Measurements from ENCODE around the gene TXNRD2. TPM values are rescaled to one million over a fixed set of nuclear protein-coding genes. Genes with fewer than 3 reads are reported as not detected.
A peak's percentile ranks its signal among the peaks of the same experiment; 100 is the strongest.

TXNRD2 gene
- total and polyA plus RNA-seq, 2 donors (not counting 1 experiment from before 2014, with no cell fraction given), result 24.8 to 36.2 TPM

DNA sequence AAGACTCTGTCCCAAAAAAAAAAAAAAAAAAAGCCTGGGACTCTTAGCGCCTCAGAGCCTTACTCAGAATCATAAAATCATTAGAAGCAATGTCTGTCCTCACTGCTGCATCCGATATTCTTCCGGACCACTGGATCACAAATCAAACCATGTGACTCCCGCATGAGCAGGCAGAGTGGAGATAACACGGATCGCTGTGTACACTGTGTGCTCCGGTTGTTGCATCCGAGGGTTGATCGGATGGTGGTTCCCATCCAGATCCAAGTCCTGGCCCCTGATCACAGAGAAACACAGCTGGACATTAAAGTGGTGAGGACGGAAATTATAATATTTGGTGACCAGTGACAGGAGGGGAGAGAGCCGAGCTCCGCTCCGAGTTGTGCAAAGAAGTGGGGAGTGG, 9.7 kb upstream of the TXNRD2 start:
- Mint-ChIP-seq H3K4me3 (no peak overlapping the region), H3K4me1 (peaks cover 24% of the 10 kb centered on the region), H3K9me3 (ENCODE audit: insufficient read depth) (no peaks in the 10 kb centered on the region), H3K27me3 (no peaks in the 10 kb centered on the region), H3K27ac (no peak overlapping the region)
- DNase-seq (no peak), ATAC-seq (ENCODE audit: low read depth) (no peak)
- peaks cover 43% of the 10 kb centered on the region for H3K79me2 ChIP-seq (ENCODE audit: control insufficient read depth, insufficient read depth, low read length)
- H3K36me3 ChIP-seq (replicated peaks in 1 of 2; ENCODE audit: control extremely low read depth in 1 of 2, control insufficient read depth in 1 of 2, extremely low read depth in 1 of 2, insufficient read depth in 2 of 2, low read length in 1 of 2), result peaks cover 0 to 3% of the 10 kb centered on the region in 2 experiments
- no peak overlapping the region for H3K4me2 ChIP-seq (replicated peaks; ENCODE audit: low read depth, low read length, poor library complexity, severe bottlenecking)
- CTCF ChIA-PET, result interaction anchor here (0.7 to 1.7 kb wide), 3 partner anchors 8 to 221 kb away, joined by 3 to 5 read pairs (median 4); no protein-coding TSS in a partner anchor
- peaks cover 5 to 6% of the 10 kb centered on the region in 2 donors for H3K4me1 ChIP-seq (ENCODE audit: control insufficient read depth in 2 of 2, insufficient read depth in 2 of 2, low read length in 2 of 2)
- no peaks in the 10 kb centered on the region for H3K27me3 ChIP-seq (replicated peaks in 1 of 4; ENCODE audit: control extremely low read depth in 1 of 4, control insufficient read depth in 3 of 4, insufficient read depth in 4 of 4, low read length in 3 of 4)
- TF ChIP-seq, protein P1, sequence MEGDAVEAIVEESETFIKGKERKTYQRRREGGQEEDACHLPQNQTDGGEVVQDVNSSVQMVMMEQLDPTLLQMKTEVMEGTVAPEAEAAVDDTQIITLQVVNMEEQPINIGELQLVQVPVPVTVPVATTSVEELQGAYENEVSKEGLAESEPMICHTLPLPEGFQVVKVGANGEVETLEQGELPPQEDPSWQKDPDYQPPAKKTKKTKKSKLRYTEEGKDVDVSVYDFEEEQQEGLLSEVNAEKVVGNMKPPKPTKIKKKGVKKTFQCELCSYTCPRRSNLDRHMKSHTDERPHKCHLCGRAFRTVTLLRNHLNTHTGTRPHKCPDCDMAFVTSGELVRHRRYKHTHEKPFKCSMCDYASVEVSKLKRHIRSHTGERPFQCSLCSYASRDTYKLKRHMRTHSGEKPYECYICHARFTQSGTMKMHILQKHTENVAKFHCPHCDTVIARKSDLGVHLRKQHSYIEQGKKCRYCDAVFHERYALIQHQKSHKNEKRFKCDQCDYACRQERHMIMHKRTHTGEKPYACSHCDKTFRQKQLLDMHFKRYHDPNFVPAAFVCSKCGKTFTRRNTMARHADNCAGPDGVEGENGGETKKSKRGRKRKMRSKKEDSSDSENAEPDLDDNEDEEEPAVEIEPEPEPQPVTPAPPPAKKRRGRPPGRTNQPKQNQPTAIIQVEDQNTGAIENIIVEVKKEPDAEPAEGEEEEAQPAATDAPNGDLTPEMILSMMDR (IDR thresholded peaks at IDR 0.05), result no peak
- TF ChIP-seq EZH2 (IDR thresholded peaks at IDR 0.05; ENCODE audit: borderline replicate concordance, insufficient read depth, low read depth, low read length, poor library complexity, severe bottlenecking), result no peak
- H3K4me3 ChIP-seq (ENCODE audit: control extremely low read depth in 1 of 5, extremely low read depth in 1 of 5, insufficient read depth in 1 of 5, low read depth in 2 of 5, low read length in 4 of 5), result no peak overlapping the region
- no peak overlapping the region for H2AFZ ChIP-seq (ENCODE audit: insufficient read depth, low read depth, low read length, poor library complexity, severe bottlenecking)
- 95% methylated on average over 13 of the region's 13 CpGs for WGBS (ENCODE audit: insufficient coverage)
- POLR2A ChIA-PET, result no interaction called here
- no peak overlapping the region for H3K9ac ChIP-seq (ENCODE audit: low read length)
- intact Hi-C loops (cut with micrococcal nuclease), result no loop called here
- no peak overlapping the region for H3K27ac ChIP-seq (ENCODE audit: low read length in 2 of 2)
- H3K9me3 ChIP-seq (ENCODE audit: control extremely low read depth in 1 of 3, control insufficient read depth in 2 of 3, insufficient read depth in 1 of 3, low read length in 2 of 3), result no peaks in the 10 kb centered on the region
- peaks cover 23% of the 10 kb centered on the region for H4K20me1 ChIP-seq (ENCODE audit: control insufficient read depth, insufficient read depth, low read length, poor library complexity, severe bottlenecking)

DNA sequence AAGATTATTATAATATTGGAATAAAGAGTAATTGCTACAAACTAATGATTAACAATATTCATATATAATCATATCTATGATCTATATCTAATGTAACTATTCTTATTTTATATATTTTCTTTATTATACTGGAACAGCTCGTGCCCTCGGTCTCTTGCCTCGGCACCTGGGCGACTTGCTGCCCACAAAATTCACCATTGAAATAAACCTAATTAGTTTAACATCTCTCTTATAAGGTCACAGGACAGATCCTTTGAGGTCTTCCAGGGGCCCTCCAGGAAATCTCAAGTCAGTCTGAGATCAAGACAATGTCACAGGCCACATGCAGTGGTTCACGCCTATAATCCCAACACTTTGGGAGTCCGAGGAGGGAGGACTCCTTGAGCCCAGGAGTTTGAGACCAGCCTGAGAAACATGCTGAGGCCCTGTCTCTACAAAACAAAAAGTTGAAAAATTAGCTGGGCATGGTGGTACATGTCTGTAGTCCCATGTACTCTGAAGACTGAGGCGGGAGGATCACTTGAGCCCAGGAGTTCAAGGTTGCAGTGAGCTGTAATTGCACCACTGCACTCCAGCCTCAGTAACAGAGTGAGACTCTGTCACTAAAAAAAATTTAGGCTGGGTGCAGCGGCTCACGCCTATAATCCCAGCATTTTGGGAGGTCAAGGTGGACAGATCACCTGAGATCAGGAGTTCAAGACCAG, 6.6 kb upstream of the TXNRD2 start:
- Histone ChIP-seq H3K27me3 (replicated peaks in 1 of 4; ENCODE audit: control extremely low read depth in 1 of 4, control insufficient read depth in 3 of 4, insufficient read depth in 4 of 4, low read length in 3 of 4) (no peaks in the 10 kb centered on the region), H3K79me2 (ENCODE audit: control insufficient read depth, insufficient read depth, low read length) (peaks cover 63% of the 10 kb centered on the region), H3K9ac (ENCODE audit: low read length) (no peak overlapping the region)

More for the DNA sequence above, 6.6 kb upstream of the TXNRD2 start:
- Histone ChIP-seq H3K4me3 (ENCODE audit: control extremely low read depth in 1 of 5, extremely low read depth in 1 of 5, insufficient read depth in 1 of 5, low read depth in 2 of 5, low read length in 4 of 5) (no peak overlapping the region), H3K4me2 (replicated peaks; ENCODE audit: low read depth, low read length, poor library complexity, severe bottlenecking) (no peak overlapping the region), H2AFZ (ENCODE audit: insufficient read depth, low read depth, low read length, poor library complexity, severe bottlenecking) (peak overlapping the region; percentile 69), H4K20me1 (ENCODE audit: control insufficient read depth, insufficient read depth, low read length, poor library complexity, severe bottlenecking) (peaks cover 12% of the 10 kb centered on the region), H3K36me3 (replicated peaks in 1 of 2; ENCODE audit: control extremely low read depth in 1 of 2, control insufficient read depth in 1 of 2, extremely low read depth in 1 of 2, insufficient read depth in 2 of 2, low read length in 1 of 2) (peaks cover 0 to 3% of the 10 kb centered on the region in 2 experiments), H3K4me1 (ENCODE audit: control insufficient read depth in 2 of 2, insufficient read depth in 2 of 2, low read length in 2 of 2) (peaks cover 10 to 16% of the 10 kb centered on the region in 2 donors), H3K27ac (ENCODE audit: low read length in 2 of 2) (no peak overlapping the region), H3K9me3 (ENCODE audit: control extremely low read depth in 1 of 3, control insufficient read depth in 2 of 3, insufficient read depth in 1 of 3, low read length in 2 of 3) (no peaks in the 10 kb centered on the region)
- no peak overlapping the region for H3K27ac Mint-ChIP-seq
- no peak overlapping the region for H3K4me3 Mint-ChIP-seq
- CTCF ChIA-PET, result interaction anchor here (0.6 to 2.7 kb wide), 8 partner anchors 11 to 218 kb away, joined by 3 to 23 read pairs (median 4); no protein-coding TSS in a partner anchor
- intact Hi-C loops (cut with micrococcal nuclease), result no loop called here
- no peak for DNase-seq
- H3K27me3 Mint-ChIP-seq, result no peaks in the 10 kb centered on the region
- H3K4me1 Mint-ChIP-seq, result peaks cover 29% of the 10 kb centered on the region
- POLR2A ChIA-PET, result no interaction called here
- 94% methylated on average over 6 of the region's 9 CpGs for WGBS (ENCODE audit: insufficient coverage)
- H3K9me3 Mint-ChIP-seq (ENCODE audit: insufficient read depth), result no peaks in the 10 kb centered on the region
- ATAC-seq (ENCODE audit: low read depth), result no peak
- TF ChIP-seq EZH2 (IDR thresholded peaks at IDR 0.05; ENCODE audit: borderline replicate concordance, insufficient read depth, low read depth, low read length, poor library complexity, severe bottlenecking), result no peak
- TF ChIP-seq, protein P1 (IDR thresholded peaks at IDR 0.05), result peak; percentile 61
